Vagina (tissue), 2 donors: Measurements from ENCODE around the gene TRAPPC13. TPM values are rescaled to one million over a fixed set of nuclear protein-coding genes. Genes with fewer than 3 reads are reported as not detected.

Source experiments
- DNase-seq, 2 donors: peaks; one replicate each; pipeline ENCODE4 v3.0.0-alpha.2; 2017; ENCODE audit errors: extremely low spot score in 2 of 2
- H3K27ac ChIP-seq: fragments of 200-600 bp; sonication (generic); one replicate; pipeline ENCODE4 v1.5.1; 2019
- H3K27me3 ChIP-seq: fragments of 200-600 bp; sonication (generic); one replicate; pipeline ENCODE4 v1.5.1; 2019
- H3K36me3 ChIP-seq, 2 donors: fragments of 200-600 bp; sonication (generic); one replicate each; pipeline ENCODE4 v1.5.1; 2017 to 2019
- H3K4me1 ChIP-seq: fragments of 200-600 bp; sonication (generic); one replicate; pipeline ENCODE4 v1.5.1; 2019
- H3K4me3 ChIP-seq, 2 donors: fragments of 200-600 bp; sonication (generic); 1 replicate in 1 of 2; 2 replicates in 1 of 2; pipeline ENCODE4 v1.5.1; 2016 to 2019
- H3K9me3 ChIP-seq: fragments of 200-600 bp; sonication (generic); one replicate; pipeline ENCODE4 v1.5.1; 2019
- POLR2A ChIP-seq, 2 donors: fragments of 450-650 bp; IDR thresholded peaks; one replicate each; pipeline ENCODE4 v1.6.1; 2017; ENCODE audit warnings: antibody characterized with exemption in 2 of 2, mild to moderate bottlenecking in 2 of 2, moderate library complexity in 2 of 2
- POLR2AphosphoS5 ChIP-seq, 2 donors: sonication (generic); formaldehyde crosslinking; IDR thresholded peaks; one replicate each; pipeline ENCODE4 v1.9.0; 2017; ENCODE audit warnings: antibody characterized with exemption in 2 of 2, mild to moderate bottlenecking in 2 of 2, low read depth in 1 of 2; ENCODE audit not compliant: insufficient read depth in 1 of 2
- intact Hi-C: fragments of 100-400 bp; cut with DNase I; formaldehyde crosslinking; loops from one replicate; pipeline ENCODE4 v1.15.1; 2023
- total RNA-seq: library from RNA; depleted of rRNA; stranded (reverse); fragments of >200 nt; gene quantifications from one replicate; pipeline ENCODE4 v1.2.3, GENCODE V29; 2016
- TF ChIP-seq, protein P1 (sequence below), 3 experiments: fragments of 450-650 bp in 2 of 3; fragments of 200-600 bp in 1 of 3; sonication (generic) in 1 of 3; IDR thresholded peaks; one replicate each; pipeline ENCODE4 v1.5.1; 2017 to 2019; ENCODE audit warnings: antibody characterized with exemption in 3 of 3, mild to moderate bottlenecking in 2 of 3, moderate library complexity in 2 of 3

The TRAPPC13 gene
- total RNA-seq, 1 donor from 2014 or later: 11.0 TPM

DNA sequence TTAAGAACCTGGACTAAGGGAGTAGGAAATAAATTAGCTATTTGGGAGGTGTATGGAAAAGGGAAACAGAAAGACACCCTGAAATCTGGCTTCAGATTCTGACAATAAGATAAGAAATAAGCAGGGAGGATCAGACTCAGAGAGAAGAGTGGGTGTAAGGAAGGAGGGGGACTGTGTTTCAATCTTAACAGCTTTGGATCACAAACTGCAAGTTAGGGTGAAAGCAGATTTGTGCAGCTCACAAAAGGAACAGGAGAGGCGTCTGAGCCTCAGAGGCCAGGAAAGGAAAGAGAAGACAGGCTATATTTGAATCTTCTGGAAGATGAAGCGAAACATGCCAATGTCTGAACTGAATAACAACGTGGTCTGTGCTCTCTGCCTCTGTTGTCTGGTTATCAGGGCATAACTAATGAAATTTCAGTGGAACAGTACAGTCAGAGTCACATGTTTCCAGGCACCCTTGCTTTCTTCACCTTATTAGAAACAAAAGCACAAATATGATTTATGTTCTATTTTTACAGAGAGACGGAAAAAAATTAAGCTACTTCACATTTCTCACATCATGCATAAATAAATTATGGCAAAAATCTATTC is 70.4 kb downstream of the TRAPPC13 start:
- H3K4me3 ChIP-seq: no peak overlapping the region
- no peak overlapping the region for H3K27ac ChIP-seq
- TF ChIP-seq POLR2AphosphoS5 (IDR thresholded peaks at IDR 0.05; ENCODE audit: insufficient read depth in 1 of 2, low read depth in 1 of 2) (no peak), POLR2A (IDR thresholded peaks at IDR 0.05) (no peak)
- TF ChIP-seq, protein P1, sequence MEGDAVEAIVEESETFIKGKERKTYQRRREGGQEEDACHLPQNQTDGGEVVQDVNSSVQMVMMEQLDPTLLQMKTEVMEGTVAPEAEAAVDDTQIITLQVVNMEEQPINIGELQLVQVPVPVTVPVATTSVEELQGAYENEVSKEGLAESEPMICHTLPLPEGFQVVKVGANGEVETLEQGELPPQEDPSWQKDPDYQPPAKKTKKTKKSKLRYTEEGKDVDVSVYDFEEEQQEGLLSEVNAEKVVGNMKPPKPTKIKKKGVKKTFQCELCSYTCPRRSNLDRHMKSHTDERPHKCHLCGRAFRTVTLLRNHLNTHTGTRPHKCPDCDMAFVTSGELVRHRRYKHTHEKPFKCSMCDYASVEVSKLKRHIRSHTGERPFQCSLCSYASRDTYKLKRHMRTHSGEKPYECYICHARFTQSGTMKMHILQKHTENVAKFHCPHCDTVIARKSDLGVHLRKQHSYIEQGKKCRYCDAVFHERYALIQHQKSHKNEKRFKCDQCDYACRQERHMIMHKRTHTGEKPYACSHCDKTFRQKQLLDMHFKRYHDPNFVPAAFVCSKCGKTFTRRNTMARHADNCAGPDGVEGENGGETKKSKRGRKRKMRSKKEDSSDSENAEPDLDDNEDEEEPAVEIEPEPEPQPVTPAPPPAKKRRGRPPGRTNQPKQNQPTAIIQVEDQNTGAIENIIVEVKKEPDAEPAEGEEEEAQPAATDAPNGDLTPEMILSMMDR (IDR thresholded peaks at IDR 0.05): no peak
- no peaks in the 10 kb centered on the region for H3K4me1 ChIP-seq
- intact Hi-C loops: no loop called here
- no peaks in the 10 kb centered on the region for H3K9me3 ChIP-seq
- no peaks in the 10 kb centered on the region for H3K27me3 ChIP-seq
- no peaks in the 10 kb centered on the region for H3K36me3 ChIP-seq
- no peak for DNase-seq

DNA sequence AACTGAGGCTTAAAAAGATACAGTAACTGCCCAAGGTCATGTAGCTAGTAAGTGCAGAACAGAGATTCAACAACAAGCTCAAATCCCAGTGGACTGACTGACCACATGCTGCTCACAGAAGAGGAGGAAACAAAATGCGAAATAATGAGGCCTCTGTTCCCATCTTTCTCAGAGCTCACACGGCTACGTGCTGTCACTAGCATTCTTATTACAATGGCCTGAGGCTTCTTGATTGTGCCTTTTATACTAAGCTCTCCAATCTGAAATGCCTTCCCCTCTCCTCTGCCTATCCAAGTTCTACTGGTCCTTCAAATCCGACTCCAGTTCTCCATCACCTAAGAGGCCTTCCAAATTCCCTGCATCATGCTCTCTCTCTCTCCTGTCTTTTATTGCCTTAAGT is 71.1 kb downstream of the TRAPPC13 start:
- H3K4me1 ChIP-seq: no peaks in the 10 kb centered on the region
- H3K36me3 ChIP-seq: no peaks in the 10 kb centered on the region
- DNase-seq: no peak
- H3K9me3 ChIP-seq: no peaks in the 10 kb centered on the region
- intact Hi-C loops: no loop called here
- H3K4me3 ChIP-seq: no peak overlapping the region
- TF ChIP-seq POLR2AphosphoS5 (IDR thresholded peaks at IDR 0.05; ENCODE audit: insufficient read depth in 1 of 2, low read depth in 1 of 2) (no peak), POLR2A (IDR thresholded peaks at IDR 0.05) (no peak)
- TF ChIP-seq, protein P1 (IDR thresholded peaks at IDR 0.05): no peak
- no peak overlapping the region for H3K27ac ChIP-seq
- no peaks in the 10 kb centered on the region for H3K27me3 ChIP-seq

DNA sequence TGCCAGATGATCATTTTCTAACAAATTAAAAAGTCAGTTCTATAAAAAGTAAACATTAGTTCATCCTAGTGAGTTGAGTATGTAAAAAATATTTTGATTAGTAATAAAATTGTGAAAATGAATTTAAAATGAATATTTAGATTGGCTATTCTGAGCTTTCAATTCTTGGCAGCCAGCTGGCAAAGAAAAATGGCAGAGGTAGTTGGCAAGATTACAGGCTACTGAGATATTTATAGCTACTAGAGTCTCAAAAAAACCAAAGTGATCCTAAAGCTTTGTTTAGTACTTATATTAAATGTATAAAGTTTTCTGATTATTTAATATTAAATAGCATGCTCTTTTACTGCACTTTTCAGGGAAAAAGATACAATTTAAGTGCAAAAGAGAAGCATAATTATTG is 72.1 kb downstream of the TRAPPC13 start:
- H3K4me3 ChIP-seq: no peak overlapping the region
- no peaks in the 10 kb centered on the region for H3K4me1 ChIP-seq
- no peak for DNase-seq
- no peaks in the 10 kb centered on the region for H3K27me3 ChIP-seq
- no peaks in the 10 kb centered on the region for H3K36me3 ChIP-seq
- intact Hi-C loops: no loop called here
- TF ChIP-seq POLR2A (IDR thresholded peaks at IDR 0.05) (no peak), POLR2AphosphoS5 (IDR thresholded peaks at IDR 0.05; ENCODE audit: insufficient read depth in 1 of 2, low read depth in 1 of 2) (no peak)
- TF ChIP-seq, protein P1 (IDR thresholded peaks at IDR 0.05): no peak
- no peak overlapping the region for H3K27ac ChIP-seq
- no peaks in the 10 kb centered on the region for H3K9me3 ChIP-seq

DNA sequence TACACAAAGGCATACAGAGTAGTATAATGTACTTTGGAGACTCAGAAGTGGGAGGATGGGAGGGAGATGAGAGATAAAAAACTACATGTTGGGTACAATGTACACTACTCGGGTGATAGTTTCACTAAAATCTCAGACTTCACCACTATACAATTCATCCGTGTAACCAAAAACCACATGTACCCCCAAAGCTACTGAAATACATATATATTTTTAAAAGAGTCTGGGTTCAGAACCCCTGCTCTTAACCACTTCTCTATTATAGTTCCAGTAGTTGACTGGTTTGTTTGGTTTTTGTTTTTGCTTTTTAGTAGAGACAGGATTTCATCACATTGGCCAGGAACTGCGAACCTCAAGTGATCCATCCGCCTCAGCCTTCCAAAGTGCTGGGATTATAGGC is 74.5 kb downstream of the TRAPPC13 start:
- H3K9me3 ChIP-seq: no peaks in the 10 kb centered on the region
- no peaks in the 10 kb centered on the region for H3K4me1 ChIP-seq
- H3K27ac ChIP-seq: no peak overlapping the region
- TF ChIP-seq POLR2AphosphoS5 (IDR thresholded peaks at IDR 0.05; ENCODE audit: insufficient read depth in 1 of 2, low read depth in 1 of 2) (no peak), POLR2A (IDR thresholded peaks at IDR 0.05) (no peak)
- TF ChIP-seq, protein P1 (IDR thresholded peaks at IDR 0.05): no peak
- no peaks in the 10 kb centered on the region for H3K27me3 ChIP-seq
- intact Hi-C loops: no loop called here
- DNase-seq: no peak
- H3K4me3 ChIP-seq: no peak overlapping the region
- peaks cover 0 to 13% of the 10 kb centered on the region in 2 donors for H3K36me3 ChIP-seq

DNA sequence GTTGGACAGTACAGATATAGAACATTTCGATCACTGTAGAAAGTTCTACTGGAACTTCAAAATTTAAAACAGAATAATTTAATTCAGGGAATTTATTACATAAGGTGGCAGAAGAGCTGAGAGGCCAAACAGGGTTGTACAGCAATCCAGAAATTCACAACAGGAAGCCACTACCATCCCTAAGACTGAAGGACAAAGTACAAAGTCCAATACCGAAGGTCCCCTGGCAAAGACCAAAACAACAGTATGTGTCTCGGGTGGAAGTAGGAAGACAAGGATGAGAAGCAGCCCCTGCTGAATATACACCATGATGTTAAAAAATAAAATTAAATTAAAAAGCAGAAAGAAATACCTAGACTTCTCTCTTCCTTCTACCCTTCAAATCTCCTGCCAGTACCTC is 77.2 kb downstream of the TRAPPC13 start:
- H3K36me3 ChIP-seq: peaks cover 0 to 13% of the 10 kb centered on the region in 2 donors
- TF ChIP-seq POLR2AphosphoS5 (IDR thresholded peaks at IDR 0.05; ENCODE audit: insufficient read depth in 1 of 2, low read depth in 1 of 2) (no peak), POLR2A (IDR thresholded peaks at IDR 0.05) (no peak)
- TF ChIP-seq, protein P1 (IDR thresholded peaks at IDR 0.05): no peak

More for the DNA sequence above, 77.2 kb downstream of the TRAPPC13 start:
- H3K4me3 ChIP-seq: no peak overlapping the region
- DNase-seq: no peak
- H3K27me3 ChIP-seq: no peaks in the 10 kb centered on the region
- intact Hi-C loops: no loop called here
- H3K9me3 ChIP-seq: no peaks in the 10 kb centered on the region
- no peaks in the 10 kb centered on the region for H3K4me1 ChIP-seq
- H3K27ac ChIP-seq: no peak overlapping the region
